ENCODE data around the gene RPRD1B. TPM values are rescaled to one million over a fixed set of nuclear protein-coding genes. Genes with fewer than 3 reads are reported as not detected.
A peak's percentile ranks its signal among the peaks of the same experiment; 100 is the strongest.

RPRD1B gene
- polyA plus RNA-seq, 1 of the 3 experiments (the other 2 are of a cell fraction): 11.8 TPM

GRCh38 chr20:37990571-37991151 is 42.9 kb upstream of the RPRD1B start:
- Histone ChIP-seq H3K9me3 (no peaks in the 10 kb centered on the region), H3F3A (replicated peaks; ENCODE audit: insufficient read depth) (no peaks in the 10 kb centered on the region), H3K9ac (no peak overlapping the region), H3K27ac (ENCODE audit: low read depth in 2 of 2, low read length in 1 of 2) (peak overlapping the region in 1 of 2 experiments; percentile 91; a peak in 2 of 4 replicates), H3K4me3 (ENCODE audit: low read depth in 2 of 2, low read length in 1 of 2) (no peak overlapping the region), H3K36me3 (replicated peaks in 1 of 2; ENCODE audit: control insufficient read depth in 1 of 2, insufficient read depth in 2 of 2, low read length in 1 of 2) (peaks cover 14 to 33% of the 10 kb centered on the region in 2 experiments), H3K79me2 (ENCODE audit: insufficient read depth) (no peaks in the 10 kb centered on the region), H4K20me1 (ENCODE audit: insufficient read depth) (no peaks in the 10 kb centered on the region), H3K4me1 (ENCODE audit: control insufficient read depth in 1 of 2, insufficient read depth in 2 of 2, low read depth in 1 of 2, low read length in 1 of 2) (peaks cover 4 to 72% of the 10 kb centered on the region in 2 experiments; a peak in 3 of 4 replicates), H2AFZ (ENCODE audit: low read depth) (no peak overlapping the region), H3K27me3 (ENCODE audit: insufficient read depth) (no peaks in the 10 kb centered on the region), H3K4me2 (no peak overlapping the region), H3K9me2 (no peaks in the 10 kb centered on the region)
- 43% methylated on average over 10 of the region's 10 CpGs for WGBS (ENCODE audit: low lambda C conversion rate)
- ChIA-PET CTCF (interaction anchor here (0.5 to 5.6 kb wide), 13 partner anchors 11 to 425 kb away, joined by 3 to 65 read pairs (median 5); partner anchors contain the start of genes RPRD1B, TTI1 and VSTM2L), POLR2A (interaction anchor here (0.8 to 1.5 kb wide), 2 partner anchors 42 to 110 kb away, joined by 3 read pairs; partner anchors contain the start of genes RPRD1B and TTI1)
- peak; percentile 67 for DNase-seq
- TF ChIP-seq, protein P1, sequence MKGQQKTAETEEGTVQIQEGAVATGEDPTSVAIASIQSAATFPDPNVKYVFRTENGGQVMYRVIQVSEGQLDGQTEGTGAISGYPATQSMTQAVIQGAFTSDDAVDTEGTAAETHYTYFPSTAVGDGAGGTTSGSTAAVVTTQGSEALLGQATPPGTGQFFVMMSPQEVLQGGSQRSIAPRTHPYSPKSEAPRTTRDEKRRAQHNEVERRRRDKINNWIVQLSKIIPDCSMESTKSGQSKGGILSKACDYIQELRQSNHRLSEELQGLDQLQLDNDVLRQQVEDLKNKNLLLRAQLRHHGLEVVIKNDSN (IDR thresholded peaks at IDR 0.05; ENCODE audit: borderline replicate concordance, low read depth): no peak
- TF ChIP-seq, protein P2, sequence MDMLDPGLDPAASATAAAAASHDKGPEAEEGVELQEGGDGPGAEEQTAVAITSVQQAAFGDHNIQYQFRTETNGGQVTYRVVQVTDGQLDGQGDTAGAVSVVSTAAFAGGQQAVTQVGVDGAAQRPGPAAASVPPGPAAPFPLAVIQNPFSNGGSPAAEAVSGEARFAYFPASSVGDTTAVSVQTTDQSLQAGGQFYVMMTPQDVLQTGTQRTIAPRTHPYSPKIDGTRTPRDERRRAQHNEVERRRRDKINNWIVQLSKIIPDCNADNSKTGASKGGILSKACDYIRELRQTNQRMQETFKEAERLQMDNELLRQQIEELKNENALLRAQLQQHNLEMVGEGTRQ (IDR thresholded peaks at IDR 0.05; ENCODE audit: borderline replicate concordance, low read depth, low read length): no peak
- 0 out of 2 replicates have a peak, but pooled peaks have one; percentile 16 for TF ChIP-seq MEF2A (IDR thresholded peaks at IDR 0.05; ENCODE audit: borderline replicate concordance, low read depth)
- no peak for TF ChIP-seq NRF1 (IDR thresholded peaks at IDR 0.05; ENCODE audit: low read depth, low read length)
- TF ChIP-seq CHD2 (IDR thresholded peaks at IDR 0.05; ENCODE audit: low read length, partially characterized antibody): peak; percentile 73
- no peak for TF ChIP-seq TAF1 (IDR thresholded peaks at IDR 0.05; ENCODE audit: borderline replicate concordance, low read depth, low read length)
- no peak for TF ChIP-seq RXRA (IDR thresholded peaks at IDR 0.05; ENCODE audit: borderline replicate concordance, low read depth)
- peak; percentile 97 for TF ChIP-seq GATA2 (CRISPR knock-in tag; IDR thresholded peaks at IDR 0.05)
- TF ChIP-seq FOSL2 (IDR thresholded peaks at IDR 0.05; ENCODE audit: borderline replicate concordance, low read depth): no peak
- TF ChIP-seq EP300 (IDR thresholded peaks at IDR 0.05; ENCODE audit: borderline replicate concordance in 1 of 2, low read depth in 1 of 2, low read length in 1 of 2): peak in 1 of 2 experiments; percentile 92; a peak in 2 of 4 replicates
- peak; percentile 31; the same call in 1 of the 2 replicates for TF ChIP-seq POLR2AphosphoS5 (IDR thresholded peaks at IDR 0.05; ENCODE audit: low read depth, low read length)
- TF ChIP-seq, protein P3, sequence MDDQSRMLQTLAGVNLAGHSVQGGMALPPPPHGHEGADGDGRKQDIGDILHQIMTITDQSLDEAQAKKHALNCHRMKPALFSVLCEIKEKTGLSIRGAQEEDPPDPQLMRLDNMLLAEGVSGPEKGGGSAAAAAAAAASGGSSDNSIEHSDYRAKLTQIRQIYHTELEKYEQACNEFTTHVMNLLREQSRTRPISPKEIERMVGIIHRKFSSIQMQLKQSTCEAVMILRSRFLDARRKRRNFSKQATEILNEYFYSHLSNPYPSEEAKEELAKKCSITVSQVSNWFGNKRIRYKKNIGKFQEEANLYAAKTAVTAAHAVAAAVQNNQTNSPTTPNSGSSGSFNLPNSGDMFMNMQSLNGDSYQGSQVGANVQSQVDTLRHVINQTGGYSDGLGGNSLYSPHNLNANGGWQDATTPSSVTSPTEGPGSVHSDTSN (IDR thresholded peaks at IDR 0.05): no peak
- no peak for TF ChIP-seq NFIC (IDR thresholded peaks at IDR 0.05; ENCODE audit: borderline replicate concordance)
- TF ChIP-seq ELF1 (IDR thresholded peaks at IDR 0.05): no peak
- no peak for TF ChIP-seq JUND (IDR thresholded peaks at IDR 0.05)
- TF ChIP-seq, protein P4, sequence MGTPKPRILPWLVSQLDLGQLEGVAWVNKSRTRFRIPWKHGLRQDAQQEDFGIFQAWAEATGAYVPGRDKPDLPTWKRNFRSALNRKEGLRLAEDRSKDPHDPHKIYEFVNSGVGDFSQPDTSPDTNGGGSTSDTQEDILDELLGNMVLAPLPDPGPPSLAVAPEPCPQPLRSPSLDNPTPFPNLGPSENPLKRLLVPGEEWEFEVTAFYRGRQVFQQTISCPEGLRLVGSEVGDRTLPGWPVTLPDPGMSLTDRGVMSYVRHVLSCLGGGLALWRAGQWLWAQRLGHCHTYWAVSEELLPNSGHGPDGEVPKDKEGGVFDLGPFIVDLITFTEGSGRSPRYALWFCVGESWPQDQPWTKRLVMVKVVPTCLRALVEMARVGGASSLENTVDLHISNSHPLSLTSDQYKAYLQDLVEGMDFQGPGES (IDR thresholded peaks at IDR 0.05; ENCODE audit: low read depth, low read length): no peak
- TF ChIP-seq FOXM1 (IDR thresholded peaks at IDR 0.05; ENCODE audit: low read depth): no peak
- TF ChIP-seq SIN3A (IDR thresholded peaks at IDR 0.05; ENCODE audit: borderline replicate concordance, low read depth, low read length): no peak
- TF ChIP-seq FOXJ3 (CRISPR knock-in tag; IDR thresholded peaks at IDR 0.05): peak; percentile 93
- TF ChIP-seq, protein P5, sequence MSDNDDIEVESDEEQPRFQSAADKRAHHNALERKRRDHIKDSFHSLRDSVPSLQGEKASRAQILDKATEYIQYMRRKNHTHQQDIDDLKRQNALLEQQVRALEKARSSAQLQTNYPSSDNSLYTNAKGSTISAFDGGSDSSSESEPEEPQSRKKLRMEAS (IDR thresholded peaks at IDR 0.05; ENCODE audit: low read depth): no peak
- peak; percentile 76 for TF ChIP-seq TCF12 (IDR thresholded peaks at IDR 0.05)
- no peak for TF ChIP-seq RFX5 (IDR thresholded peaks at IDR 0.05; ENCODE audit: low read length)
- no peak for TF ChIP-seq CTCF (IDR thresholded peaks at IDR 0.05)
- TF ChIP-seq YY1 (IDR thresholded peaks at IDR 0.05; ENCODE audit: low read depth): no peak
- TF ChIP-seq MXI1 (IDR thresholded peaks at IDR 0.05; ENCODE audit: low read depth, low read length): peak; percentile 53
- no peak for TF ChIP-seq ZBTB33 (IDR thresholded peaks at IDR 0.05; ENCODE audit: borderline replicate concordance, low read depth)
